Activated naive CD4-positive, alpha-beta T cell treated with anti-CD3 and anti-CD28 coated beads for 36 hours (primary cell): ENCODE measurements around the gene SFRP5. TPM values are rescaled to one million over a fixed set of nuclear protein-coding genes. Genes with fewer than 3 reads are reported as not detected.

Experiments used
- CTCF ChIA-PET: fragments of 350-600 bp; sonication (Branson Sonifier 250); formaldehyde crosslinking; loops from one replicate; lab custom pipeline; 2021; ENCODE audit warnings: antibody characterized with exemption; lab: Charles Lee
- DNase-seq: peaks from one replicate; pipeline ENCODE4 v3.0.0-alpha.2; 2020
- H3K27ac Mint-ChIP-seq: one replicate; pipeline ENCODE4 v1.8.0; 2021; ENCODE audit warnings: mild to moderate bottlenecking, mixed read lengths
- H3K27me3 Mint-ChIP-seq: one replicate; pipeline ENCODE4 v1.8.0; 2021; ENCODE audit warnings: low read depth, mixed read lengths
- H3K36me3 Mint-ChIP-seq: one replicate; pipeline ENCODE4 v1.8.0; 2021; ENCODE audit warnings: low read depth, mixed read lengths
- H3K4me1 Mint-ChIP-seq: one replicate; pipeline ENCODE4 v1.8.0; 2021; ENCODE audit warnings: low read depth, mixed read lengths
- H3K4me3 Mint-ChIP-seq: one replicate; pipeline ENCODE4 v1.8.0; 2021; ENCODE audit warnings: mild to moderate bottlenecking, moderate library complexity, mixed read lengths
- H3K9me3 Mint-ChIP-seq: one replicate; pipeline ENCODE4 v1.8.0; 2021; ENCODE audit warnings: mixed read lengths
- intact Hi-C: fragments of 100-400 bp; cut with micrococcal nuclease; formaldehyde crosslinking; loops from one replicate; pipeline ENCODE4 v1.15.1; 2023
- total RNA-seq, 2 experiments: library from RNA; stranded (reverse); gene quantifications; one replicate each; pipeline ENCODE4 v1.2.3, GENCODE V29; 2021

Gene SFRP5
- total RNA-seq, 2 experiments from 2014 or later: not detected

DNA sequence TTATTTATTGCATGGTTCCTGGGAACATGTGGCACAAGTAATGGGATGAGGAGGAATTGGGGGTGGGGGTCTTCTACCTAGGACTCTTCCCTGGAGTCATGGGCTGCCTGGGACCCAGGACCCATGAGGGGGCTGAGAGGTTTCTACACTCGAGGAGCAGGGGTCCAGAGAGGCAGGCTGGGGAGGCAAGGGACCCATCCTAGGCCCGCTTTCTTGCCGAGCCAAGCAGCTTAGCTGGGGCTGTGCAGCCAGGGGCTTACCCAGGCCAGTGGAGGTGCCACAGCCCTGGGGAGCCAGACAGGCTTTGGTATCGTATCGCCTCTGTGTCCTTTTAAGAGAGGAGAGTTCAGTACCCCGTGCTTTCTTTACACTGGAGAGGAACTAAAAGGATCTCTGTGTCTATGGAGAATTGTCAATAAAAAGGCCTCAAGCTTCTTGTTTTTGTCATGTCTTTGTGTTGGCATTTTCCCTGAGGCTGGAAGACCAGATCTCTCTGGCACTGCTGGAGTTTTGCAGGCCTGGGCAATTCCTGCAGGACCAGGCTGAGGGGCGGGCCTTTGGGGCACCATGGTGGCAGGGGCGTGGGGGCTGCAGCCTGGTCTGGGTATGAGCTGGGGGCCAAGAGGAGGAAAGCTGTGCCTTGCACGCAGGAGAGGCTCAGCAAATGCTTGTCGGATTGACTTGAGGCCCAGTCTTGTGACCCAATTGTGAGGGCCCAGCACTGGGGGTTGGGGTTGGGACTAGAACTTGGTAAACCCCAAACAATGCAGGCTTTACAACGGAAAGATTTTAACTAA, 11.1 kb downstream of the SFRP5 start:
- no peaks in the 10 kb centered on the region for H3K27me3 Mint-ChIP-seq
- H3K4me3 Mint-ChIP-seq: no peak overlapping the region
- CTCF ChIA-PET: interaction anchor here (0.7 to 2.3 kb wide), 11 partner anchors 11 to 285 kb away, joined by 3 to 14 read pairs (median 3); partner anchors contain the start of gene SFRP5
- H3K4me1 Mint-ChIP-seq: no peaks in the 10 kb centered on the region
- intact Hi-C loops: no loop called here
- no peak for DNase-seq
- H3K27ac Mint-ChIP-seq: no peak overlapping the region
- H3K36me3 Mint-ChIP-seq: peaks cover 20% of the 10 kb centered on the region
- no peaks in the 10 kb centered on the region for H3K9me3 Mint-ChIP-seq

DNA sequence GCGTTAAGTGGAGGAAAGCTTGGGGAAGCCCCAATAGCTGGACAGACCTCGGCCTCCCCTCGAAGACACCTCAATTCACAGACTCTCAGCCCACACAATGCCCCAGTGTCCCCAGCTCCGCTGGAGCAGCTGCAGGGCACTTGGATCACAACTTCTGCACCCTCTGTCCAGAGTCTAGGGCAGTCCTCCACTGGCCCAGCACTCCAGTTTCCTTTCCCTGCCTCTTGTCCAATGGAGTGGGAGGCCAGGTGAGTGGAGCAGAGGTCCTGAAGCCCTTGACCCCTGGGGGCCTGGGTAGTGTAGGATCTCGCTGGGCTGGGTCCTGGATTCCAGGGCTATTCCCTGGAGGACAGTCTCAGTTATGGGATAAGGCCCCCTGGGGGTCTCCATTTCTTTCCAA, 11.9 kb downstream of the SFRP5 start:
- no peaks in the 10 kb centered on the region for H3K4me1 Mint-ChIP-seq
- H3K27me3 Mint-ChIP-seq: no peaks in the 10 kb centered on the region
- H3K27ac Mint-ChIP-seq: no peak overlapping the region
- intact Hi-C loops: loop anchor here (1.0 kb wide), 1 partner anchor 109 kb away; no protein-coding TSS in a partner anchor
- CTCF ChIA-PET: interaction anchor here (0.7 to 2.3 kb wide), 11 partner anchors 11 to 286 kb away, joined by 3 to 14 read pairs (median 3); partner anchors contain the start of gene SFRP5
- DNase-seq: no peak
- no peak overlapping the region for H3K4me3 Mint-ChIP-seq
- H3K36me3 Mint-ChIP-seq: peaks cover 22% of the 10 kb centered on the region
- H3K9me3 Mint-ChIP-seq: no peaks in the 10 kb centered on the region

DNA sequence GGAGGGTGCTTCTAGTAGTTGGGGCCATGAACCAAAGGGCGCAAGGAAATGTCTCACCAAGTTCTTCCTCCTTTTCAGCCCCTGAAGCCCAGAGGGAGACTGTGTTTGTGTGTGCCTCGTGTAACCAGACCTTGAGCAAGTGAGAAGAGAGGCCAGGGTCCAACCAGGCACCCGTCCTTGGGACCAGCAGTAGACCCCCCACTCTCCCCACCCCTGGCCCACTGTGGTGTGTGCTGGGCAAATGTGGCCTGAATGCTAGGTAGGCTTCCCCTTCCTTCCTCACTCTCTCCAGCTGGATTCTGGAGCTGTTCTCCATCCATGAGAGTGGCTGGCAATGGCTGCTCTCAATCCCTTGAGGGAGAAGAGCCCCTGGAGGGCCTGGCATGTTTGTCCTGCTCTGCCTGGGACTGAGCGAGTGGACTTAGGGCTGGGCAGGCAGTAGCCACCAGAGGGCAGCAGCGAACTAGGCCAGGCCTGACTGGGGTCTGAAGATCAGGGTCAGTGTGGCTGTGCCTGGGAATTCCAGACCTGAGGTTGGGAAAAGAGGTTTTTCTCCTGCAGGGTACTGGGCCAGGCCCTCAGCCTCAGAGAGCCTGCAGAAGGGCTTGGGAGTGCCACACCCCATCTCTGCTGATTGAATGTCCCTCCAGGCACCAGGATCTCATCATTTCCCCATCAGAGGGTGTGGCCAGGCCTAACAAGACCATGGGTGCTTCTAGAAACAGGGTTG, 12.5 kb downstream of the SFRP5 start:
- H3K4me1 Mint-ChIP-seq: no peaks in the 10 kb centered on the region
- intact Hi-C loops: loop anchor here (1.0 kb wide), 1 partner anchor 110 kb away; no protein-coding TSS in a partner anchor
- no peaks in the 10 kb centered on the region for H3K9me3 Mint-ChIP-seq
- CTCF ChIA-PET: interaction anchor here (0.7 to 2.3 kb wide), 11 partner anchors 10 to 316 kb away, joined by 3 to 14 read pairs (median 3); partner anchors contain the start of gene SFRP5
- peak; percentile 69 for DNase-seq
- no peak overlapping the region for H3K27ac Mint-ChIP-seq
- no peaks in the 10 kb centered on the region for H3K27me3 Mint-ChIP-seq
- peaks cover 24% of the 10 kb centered on the region for H3K36me3 Mint-ChIP-seq
- no peak overlapping the region for H3K4me3 Mint-ChIP-seq

DNA sequence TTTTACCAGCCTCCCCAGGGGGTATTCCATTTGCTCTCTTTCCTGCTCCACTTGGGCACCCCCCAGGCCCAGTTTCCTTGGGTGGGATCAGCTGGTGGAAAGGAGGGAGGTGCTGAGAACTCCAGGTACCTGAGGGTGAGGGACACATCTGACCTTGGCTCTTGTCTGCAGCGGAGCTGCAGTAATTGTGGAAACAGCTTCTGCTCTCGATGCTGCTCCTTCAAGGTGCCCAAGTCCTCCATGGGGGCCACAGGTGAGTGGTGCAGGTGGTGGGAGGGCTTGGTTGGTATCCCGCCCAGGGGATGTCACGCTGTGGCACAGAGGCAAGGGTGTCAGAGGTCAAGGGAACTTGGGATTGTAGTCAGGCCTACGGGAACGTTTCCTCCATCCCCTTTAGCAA, 14.3 kb downstream of the SFRP5 start:
- Mint-ChIP-seq H3K36me3 (peaks cover 33% of the 10 kb centered on the region), H3K4me1 (no peaks in the 10 kb centered on the region), H3K9me3 (no peaks in the 10 kb centered on the region), H3K27me3 (no peaks in the 10 kb centered on the region), H3K4me3 (no peak overlapping the region), H3K27ac (no peak overlapping the region)
- intact Hi-C loops: no loop called here
- CTCF ChIA-PET: interaction anchor here (0.5 to 0.7 kb wide), 2 partner anchors 49 to 479 kb away, joined by 3 read pairs; no protein-coding TSS in a partner anchor
- no peak for DNase-seq

DNA sequence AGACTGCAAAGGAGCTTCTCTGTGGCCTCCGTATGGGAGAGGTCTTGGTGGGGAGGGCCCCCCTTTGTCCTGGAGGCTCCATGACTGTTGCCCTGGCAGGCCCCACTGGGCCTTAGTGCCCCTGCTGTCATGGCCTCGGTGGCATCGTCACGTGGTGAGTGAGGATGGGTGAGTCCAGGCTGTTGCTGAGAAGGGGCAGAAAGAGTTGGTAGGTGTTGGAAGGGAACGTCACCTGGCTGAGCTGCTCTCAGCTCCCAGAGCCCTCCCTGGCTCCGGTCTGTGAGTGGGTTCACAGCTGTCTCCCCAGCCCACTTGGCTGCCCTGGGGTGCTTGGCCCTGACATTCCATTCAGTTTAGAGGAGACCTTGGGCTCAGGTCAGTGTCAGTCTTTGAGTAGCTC, 16.1 kb downstream of the SFRP5 start:
- H3K27me3 Mint-ChIP-seq: no peaks in the 10 kb centered on the region
- H3K4me1 Mint-ChIP-seq: no peaks in the 10 kb centered on the region
- peaks cover 37% of the 10 kb centered on the region for H3K36me3 Mint-ChIP-seq
- DNase-seq: no peak
- H3K4me3 Mint-ChIP-seq: no peak overlapping the region
- H3K27ac Mint-ChIP-seq: no peak overlapping the region
- no peaks in the 10 kb centered on the region for H3K9me3 Mint-ChIP-seq
- CTCF ChIA-PET: interaction anchor here (0.6 to 1.4 kb wide), 4 partner anchors 8 to 164 kb away, joined by 3 to 6 read pairs (median 4); partner anchors contain the start of gene ZFYVE27
- intact Hi-C loops: no loop called here

DNA sequence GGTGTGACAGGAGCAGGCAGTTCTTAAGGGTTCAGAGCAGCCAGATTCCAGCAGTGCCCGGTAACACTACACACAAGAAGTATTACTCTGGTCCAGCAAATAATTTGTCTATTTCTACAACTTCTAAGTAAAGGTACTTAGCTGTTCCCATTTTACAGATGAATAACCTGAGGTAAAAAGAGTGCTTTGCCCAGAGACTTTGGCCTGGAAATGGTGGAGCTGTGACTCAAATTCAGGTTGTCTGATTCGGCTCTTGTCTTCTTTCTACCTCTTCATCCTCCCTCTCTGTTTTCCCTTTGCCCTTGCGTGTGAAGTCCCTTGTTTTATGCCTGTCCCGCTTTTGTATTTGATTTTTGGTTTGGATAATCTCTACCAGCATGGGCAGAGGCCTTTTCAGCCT, 17.1 kb downstream of the SFRP5 start:
- H3K9me3 Mint-ChIP-seq: no peaks in the 10 kb centered on the region
- H3K4me1 Mint-ChIP-seq: no peaks in the 10 kb centered on the region
- H3K4me3 Mint-ChIP-seq: no peak overlapping the region
- DNase-seq: no peak
- CTCF ChIA-PET: interaction anchor here (0.6 to 1.4 kb wide), 3 partner anchors 9 to 101 kb away, joined by 3 to 5 read pairs (median 4); no protein-coding TSS in a partner anchor
- intact Hi-C loops: no loop called here
- no peaks in the 10 kb centered on the region for H3K27me3 Mint-ChIP-seq
- H3K36me3 Mint-ChIP-seq: peaks cover 36% of the 10 kb centered on the region
- H3K27ac Mint-ChIP-seq: no peak overlapping the region

DNA sequence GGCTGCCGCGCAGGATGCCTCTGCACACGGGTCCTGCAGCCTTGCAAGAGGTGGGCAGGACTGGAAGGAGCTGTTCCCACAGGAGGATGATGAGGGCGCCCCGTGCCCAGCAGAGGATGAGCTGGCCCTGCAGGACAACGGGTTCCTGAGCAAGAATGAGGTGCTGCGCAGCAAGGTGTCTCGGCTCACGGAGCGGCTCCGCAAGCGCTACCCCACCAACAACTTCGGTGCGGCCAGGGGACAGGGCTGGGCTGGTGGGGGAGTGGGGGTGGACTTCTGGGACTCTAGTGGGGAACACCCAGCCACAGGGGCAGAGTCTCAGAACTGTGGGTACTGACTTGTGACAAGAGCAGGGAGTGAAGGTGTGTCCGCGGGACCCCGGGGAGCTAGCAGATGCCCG, 18.8 kb downstream of the SFRP5 start:
- no peaks in the 10 kb centered on the region for H3K9me3 Mint-ChIP-seq
- no peak overlapping the region for H3K4me3 Mint-ChIP-seq
- H3K27ac Mint-ChIP-seq: no peak overlapping the region
- intact Hi-C loops: no loop called here
- H3K4me1 Mint-ChIP-seq: no peaks in the 10 kb centered on the region
- peaks cover 41% of the 10 kb centered on the region for H3K36me3 Mint-ChIP-seq
- CTCF ChIA-PET: interaction anchor here (0.9 to 1.6 kb wide), 4 partner anchors 9 to 52 kb away, joined by 3 to 4 read pairs (median 4); no protein-coding TSS in a partner anchor
- no peak for DNase-seq
- no peaks in the 10 kb centered on the region for H3K27me3 Mint-ChIP-seq

DNA sequence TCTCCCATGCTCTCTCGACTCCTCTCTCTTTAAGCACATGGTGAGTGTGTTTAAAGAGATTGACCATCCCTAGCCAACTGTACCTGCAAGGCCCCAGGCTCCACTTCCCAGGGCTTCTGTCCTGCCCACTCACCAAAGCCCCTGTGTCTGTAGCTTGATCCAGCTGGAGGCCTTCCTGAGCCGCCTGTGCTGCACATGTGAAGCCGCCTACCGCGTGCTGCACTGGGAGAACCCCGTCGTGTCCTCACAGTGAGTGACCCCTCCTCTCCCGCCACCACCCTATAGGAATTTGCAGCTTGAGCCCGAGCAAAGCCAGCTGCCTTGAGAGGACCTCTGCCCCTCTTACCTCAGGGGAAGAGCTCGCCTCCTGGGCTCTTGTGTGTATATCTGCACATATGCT, 23.7 kb downstream of the SFRP5 start:
- Mint-ChIP-seq H3K27me3 (no peaks in the 10 kb centered on the region), H3K36me3 (peaks cover 40% of the 10 kb centered on the region), H3K4me1 (peaks cover 2% of the 10 kb centered on the region), H3K4me3 (no peak overlapping the region), H3K27ac (no peak overlapping the region), H3K9me3 (no peaks in the 10 kb centered on the region)
- CTCF ChIA-PET: interaction anchor here (0.8 to 3.0 kb wide), 5 partner anchors 9 to 47 kb away, joined by 4 to 10 read pairs (median 6); no protein-coding TSS in a partner anchor
- no peak for DNase-seq
- intact Hi-C loops: no loop called here

DNA sequence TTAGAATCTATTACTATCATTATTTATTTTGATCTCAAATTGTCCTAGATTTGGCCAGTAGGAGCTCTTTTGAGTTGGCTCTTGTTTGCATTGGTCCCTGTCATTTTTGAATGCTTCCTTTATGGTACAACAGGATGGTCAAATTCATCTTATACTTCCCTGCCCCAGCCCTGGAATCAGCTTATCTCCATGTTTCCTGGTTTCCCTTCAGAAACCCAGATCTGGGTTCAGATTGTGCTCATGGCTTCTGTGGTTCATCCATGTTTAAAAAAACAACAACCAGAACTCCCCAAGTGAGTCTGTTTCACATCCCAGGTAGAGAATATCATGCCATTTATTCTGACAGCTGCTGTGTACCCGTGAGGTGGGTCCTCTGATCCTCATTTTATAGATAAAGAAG, 24.2 kb downstream of the SFRP5 start:
- peaks cover 37% of the 10 kb centered on the region for H3K36me3 Mint-ChIP-seq
- intact Hi-C loops: no loop called here
- H3K27me3 Mint-ChIP-seq: no peaks in the 10 kb centered on the region
- peaks cover 4% of the 10 kb centered on the region for H3K4me1 Mint-ChIP-seq
- no peak overlapping the region for H3K4me3 Mint-ChIP-seq
- H3K27ac Mint-ChIP-seq: no peak overlapping the region
- no peaks in the 10 kb centered on the region for H3K9me3 Mint-ChIP-seq
- no peak for DNase-seq
- CTCF ChIA-PET: interaction anchor here (0.7 to 3.0 kb wide), 5 partner anchors 9 to 46 kb away, joined by 3 to 10 read pairs (median 6); no protein-coding TSS in a partner anchor

DNA sequence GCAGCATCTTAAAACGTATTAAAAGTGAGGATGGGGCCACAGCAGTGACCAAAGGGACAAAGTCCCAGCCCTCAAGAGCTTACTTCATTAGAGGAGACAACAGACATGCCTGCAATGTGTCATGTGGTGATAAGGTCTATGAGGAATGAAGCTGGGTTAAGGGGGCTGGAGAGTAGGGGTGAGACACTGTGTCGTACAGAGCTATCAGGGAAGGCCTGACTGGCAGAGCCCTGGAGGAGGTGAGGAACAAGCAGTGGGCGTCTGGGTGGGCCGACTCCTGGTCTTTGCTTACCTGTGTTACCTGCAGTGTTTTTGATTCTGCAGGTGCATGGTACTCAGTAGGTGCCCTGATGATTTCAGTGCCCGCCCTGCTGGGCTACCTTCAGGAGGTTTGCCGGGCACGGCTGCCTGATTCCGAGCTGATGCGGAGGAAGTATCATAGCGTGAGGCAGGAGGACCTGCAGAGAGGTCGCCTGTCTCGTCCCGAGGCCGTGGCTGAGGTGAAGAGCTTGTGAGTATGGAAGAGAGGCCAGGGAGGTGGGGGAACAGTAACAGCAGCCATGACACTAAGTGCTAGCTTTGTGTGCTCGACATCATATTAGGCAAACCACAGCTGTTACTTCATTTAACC, 27.3 kb downstream of the SFRP5 start:
- Mint-ChIP-seq H3K27me3 (no peaks in the 10 kb centered on the region), H3K9me3 (no peaks in the 10 kb centered on the region), H3K36me3 (peaks cover 43% of the 10 kb centered on the region), H3K27ac (no peak overlapping the region), H3K4me1 (peaks cover 26% of the 10 kb centered on the region), H3K4me3 (no peak overlapping the region)
- intact Hi-C loops: no loop called here
- CTCF ChIA-PET: interaction anchor here (0.6 to 2.7 kb wide), 11 partner anchors 8 to 419 kb away, joined by 3 to 14 read pairs (median 4); partner anchors contain the start of gene AVPI1
- DNase-seq: no peak

DNA sequence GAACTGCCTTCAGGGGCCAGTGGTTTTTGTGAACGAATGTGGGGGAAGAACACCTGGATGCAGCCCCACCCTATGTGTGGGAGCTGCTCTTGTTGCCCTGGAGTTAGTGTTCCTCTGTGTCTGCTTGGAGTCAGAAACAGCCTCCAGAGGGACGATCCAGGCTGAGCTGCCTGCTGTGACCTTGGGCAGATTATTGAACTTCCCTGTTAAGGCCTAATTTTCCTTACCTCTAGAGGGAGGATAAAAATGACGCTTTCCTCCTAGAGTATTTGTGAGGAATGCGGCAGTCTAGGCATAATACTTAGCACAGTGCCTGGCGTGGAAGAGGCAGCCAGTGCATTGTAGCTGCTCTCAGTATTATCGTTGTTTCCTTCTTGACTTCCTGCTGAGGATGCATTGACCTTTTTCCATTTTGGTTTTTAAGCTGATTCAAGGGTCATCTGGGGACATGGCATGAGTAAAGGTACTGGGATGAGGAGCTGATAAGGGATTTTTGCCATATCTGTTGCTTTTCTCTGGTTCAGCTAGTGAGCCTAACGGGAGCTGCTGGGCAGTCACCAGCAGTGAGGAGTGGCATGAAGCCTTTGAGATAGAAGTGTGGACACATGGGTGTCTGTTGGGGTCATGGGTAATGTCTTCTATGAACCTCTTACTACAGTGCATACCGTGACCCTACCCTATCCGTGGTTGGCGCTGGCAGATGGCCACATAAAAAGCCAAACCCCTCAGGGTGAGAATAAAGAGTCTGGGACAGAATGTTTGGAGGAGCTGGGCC, 28.4 kb downstream of the SFRP5 start:
- CTCF ChIA-PET: interaction anchor here (0.8 to 2.7 kb wide), 6 partner anchors 10 to 172 kb away, joined by 3 to 14 read pairs (median 7); no protein-coding TSS in a partner anchor
- Mint-ChIP-seq H3K36me3 (peaks cover 40% of the 10 kb centered on the region), H3K4me3 (no peak overlapping the region), H3K27ac (no peak overlapping the region), H3K27me3 (no peaks in the 10 kb centered on the region), H3K4me1 (peaks cover 31% of the 10 kb centered on the region), H3K9me3 (no peaks in the 10 kb centered on the region)
- intact Hi-C loops: no loop called here
- DNase-seq: no peak
